HG03460 (cell line): Measurements from ENCODE around the gene CCDC152.

Experiments
- ATAC-seq: cut with Tn5 transposase; IDR thresholded peaks from one replicate; pipeline ENCODE4 v1.9.1; 2021; ENCODE audit not compliant: unreplicated experiment

CCDC152 gene

DNA sequence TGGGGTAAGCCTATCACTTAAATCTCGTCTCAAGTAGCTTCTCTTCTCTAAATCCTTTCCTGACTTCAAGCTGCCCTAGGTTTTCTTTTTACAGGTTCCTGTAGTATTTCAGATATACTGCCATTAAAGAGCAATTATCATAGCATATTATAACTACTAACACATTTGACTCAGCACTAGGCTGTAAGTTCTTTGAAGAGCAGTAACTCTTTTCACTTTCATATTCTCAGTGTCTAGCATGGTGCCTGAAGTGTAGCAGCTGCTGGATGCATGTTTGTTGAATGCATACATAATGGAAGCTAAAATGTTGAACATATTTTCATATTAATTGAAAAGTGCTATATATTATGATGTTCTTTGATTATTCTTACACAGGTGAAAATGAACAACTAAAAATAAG is 22.5 kb downstream of the CCDC152 start:
- peak; percentile 76 for ATAC-seq

DNA sequence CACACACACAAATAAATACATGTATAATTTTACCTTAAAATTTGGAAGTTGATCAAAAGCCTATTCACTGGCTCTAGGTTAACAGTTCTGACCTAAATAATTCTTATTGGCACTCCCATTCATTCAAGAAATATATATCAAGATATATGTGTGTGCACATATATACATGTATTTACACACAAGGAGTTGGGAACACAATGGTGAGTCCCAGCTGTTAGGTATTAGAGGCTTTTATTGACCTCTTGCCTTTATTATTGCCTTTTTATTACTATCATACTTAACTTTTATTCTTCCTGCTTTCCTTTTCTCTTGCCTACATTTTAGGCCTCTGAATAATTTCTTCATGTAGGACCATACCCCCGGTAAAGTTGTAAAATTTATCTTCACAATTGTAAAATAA is 25.0 kb downstream of the CCDC152 start:
- no peak for ATAC-seq

DNA sequence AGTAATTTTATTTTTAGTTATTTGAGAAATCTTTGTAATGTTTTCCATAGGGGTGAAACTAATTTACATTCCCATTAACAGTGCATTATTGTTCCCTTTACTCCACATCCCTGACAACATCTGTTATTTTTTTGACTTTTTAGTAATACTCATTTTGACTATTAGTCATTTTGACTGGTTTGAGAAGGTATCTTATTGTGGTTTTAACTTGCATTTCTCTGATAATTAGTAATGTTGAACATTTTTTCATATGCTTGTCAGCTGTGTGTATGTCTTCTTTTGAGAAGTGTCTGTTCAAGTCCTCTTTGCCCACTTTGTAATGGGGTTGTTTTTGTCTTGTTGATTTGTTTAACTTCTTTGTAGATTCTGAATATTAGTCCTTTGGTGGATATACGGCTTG is 27.5 kb downstream of the CCDC152 start:
- no peak for ATAC-seq

DNA sequence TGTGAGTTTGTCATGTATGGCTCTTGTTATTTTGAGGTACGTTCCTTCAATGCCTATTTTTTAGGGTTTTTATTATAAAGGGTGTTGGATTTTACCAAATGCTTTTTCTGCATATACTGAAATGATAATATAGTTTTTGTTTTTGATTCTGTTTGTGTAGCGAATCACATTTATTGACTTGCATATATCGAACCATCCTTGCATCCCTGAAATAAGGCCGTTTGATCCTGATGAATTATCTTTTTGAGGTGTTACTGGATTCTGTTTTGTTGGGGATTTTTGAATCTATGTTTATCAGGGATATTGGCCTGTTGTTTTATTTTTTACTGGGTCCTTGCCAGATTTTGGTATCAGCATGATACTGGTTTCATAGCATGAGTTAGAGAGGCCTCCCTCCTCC is 29.1 kb downstream of the CCDC152 start:
- ATAC-seq, result no peak

DNA sequence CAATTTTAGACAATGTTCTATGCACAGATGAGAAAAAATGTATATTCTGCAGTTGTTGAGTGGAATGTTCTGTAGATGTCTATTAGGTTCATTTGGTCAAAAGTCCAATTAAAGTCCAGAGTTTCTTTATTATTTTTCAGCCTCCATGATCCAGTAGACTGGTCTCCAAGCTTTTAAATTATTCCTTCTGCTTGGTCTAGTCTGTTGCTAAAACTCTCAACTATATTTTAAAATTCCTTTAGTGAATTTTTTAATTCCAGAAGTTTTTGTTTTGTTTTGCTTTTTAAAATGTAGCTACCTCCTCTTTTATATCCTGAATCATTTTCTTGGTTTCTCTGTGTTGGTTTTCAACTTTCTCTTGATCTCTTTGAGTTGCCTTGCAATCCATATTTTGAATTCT is 30.5 kb downstream of the CCDC152 start:
- ATAC-seq, result no peak

DNA sequence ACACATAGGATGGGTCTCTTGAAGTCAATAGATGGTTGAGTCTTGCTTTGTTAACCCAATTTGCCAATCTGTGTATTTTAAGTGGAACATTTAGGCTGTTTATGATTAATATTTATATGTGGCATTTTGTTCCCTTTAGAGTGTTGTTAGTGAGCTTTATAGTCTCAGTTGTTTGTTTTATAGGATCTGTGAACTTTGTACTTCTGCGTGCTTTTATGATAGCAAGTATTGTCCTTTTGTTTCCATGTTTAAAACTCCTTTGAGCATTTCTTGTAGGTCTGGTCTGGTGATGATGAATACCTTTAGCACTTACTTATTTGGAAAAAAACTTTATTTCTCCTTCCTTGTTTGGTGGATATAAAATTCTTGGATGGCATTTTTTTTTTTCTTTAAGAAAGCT is 31.2 kb downstream of the CCDC152 start:
- ATAC-seq, result no peak

DNA sequence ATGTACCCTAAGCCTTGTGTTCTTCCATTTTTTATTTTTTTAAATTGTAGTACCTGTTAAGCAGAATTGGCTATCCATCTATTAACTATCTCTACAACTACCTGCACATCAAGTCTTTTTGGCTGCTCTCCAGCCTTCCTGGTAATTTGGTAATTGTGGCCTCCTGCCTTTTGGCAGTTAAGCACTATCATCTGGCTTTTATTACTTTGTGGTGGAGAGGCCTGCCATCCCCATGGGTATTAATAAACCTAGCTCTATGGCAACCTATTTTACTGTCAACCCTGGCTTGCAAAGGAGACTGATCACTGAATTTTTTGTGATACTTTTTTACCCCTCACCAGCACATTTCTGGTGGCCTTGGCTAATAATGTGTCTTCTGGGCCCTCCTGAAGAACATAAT is 34.5 kb downstream of the CCDC152 start:
- no peak for ATAC-seq

DNA sequence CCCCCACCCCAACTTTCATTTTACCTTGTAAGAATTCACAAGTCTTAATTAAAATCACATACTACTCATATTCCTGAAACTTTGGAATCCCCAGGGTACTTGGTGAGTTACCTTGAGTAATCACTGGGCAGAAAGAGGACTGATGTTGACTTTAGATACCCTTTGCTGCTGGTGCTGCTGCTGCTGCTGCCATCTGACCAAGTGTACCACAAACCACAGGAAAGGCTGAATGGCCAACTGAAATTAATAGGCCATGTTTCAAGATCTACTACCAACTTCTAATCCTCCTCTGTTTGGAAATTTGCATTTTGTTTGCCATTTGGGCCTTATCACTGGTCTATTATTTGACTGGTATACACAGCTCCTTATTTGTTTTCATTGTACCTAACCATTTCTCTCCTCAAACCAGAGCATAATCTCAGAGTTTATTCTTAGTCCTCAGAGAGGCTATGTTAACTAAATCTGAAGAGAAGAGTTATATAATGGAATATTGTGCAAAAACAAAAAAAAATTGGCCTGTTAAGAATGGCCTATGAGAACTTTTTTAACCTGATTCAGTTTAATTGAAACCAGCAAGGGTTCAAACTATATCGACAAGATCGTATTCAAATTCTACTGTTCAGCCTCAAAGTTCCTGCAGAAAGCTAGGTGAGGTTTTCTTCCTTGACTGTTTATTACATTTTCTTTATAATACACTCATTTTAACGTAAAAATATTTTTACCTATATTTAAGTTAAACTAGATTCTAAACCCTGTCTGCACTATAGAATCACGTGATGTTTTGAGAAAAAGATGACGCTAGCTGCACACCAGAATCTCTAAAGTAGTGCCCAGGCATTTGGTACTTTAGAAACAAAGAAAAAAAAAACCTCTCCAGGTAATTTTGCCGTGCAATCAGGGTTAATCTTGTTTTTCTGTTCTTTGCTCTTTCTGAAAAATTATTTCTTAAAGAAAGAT is 41.9 kb downstream of the CCDC152 start:
- no peak for ATAC-seq

DNA sequence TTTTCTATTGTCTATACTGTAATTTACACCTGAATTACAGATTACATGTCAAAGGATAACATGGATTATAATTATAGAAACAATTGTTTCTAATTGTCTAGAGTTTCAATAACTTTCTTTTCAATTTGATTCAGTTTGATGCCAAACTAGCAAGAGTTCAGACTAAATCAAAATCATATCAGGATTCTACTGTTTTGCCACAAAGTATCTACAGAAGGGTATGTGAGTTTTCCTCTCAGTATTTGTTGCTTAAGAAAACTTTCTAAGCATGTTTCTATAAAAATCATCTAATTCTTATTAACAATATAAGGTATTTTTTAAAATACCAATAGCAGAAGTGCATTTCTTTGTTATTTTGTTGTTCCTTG is 42.6 kb downstream of the CCDC152 start:
- no peak for ATAC-seq

DNA sequence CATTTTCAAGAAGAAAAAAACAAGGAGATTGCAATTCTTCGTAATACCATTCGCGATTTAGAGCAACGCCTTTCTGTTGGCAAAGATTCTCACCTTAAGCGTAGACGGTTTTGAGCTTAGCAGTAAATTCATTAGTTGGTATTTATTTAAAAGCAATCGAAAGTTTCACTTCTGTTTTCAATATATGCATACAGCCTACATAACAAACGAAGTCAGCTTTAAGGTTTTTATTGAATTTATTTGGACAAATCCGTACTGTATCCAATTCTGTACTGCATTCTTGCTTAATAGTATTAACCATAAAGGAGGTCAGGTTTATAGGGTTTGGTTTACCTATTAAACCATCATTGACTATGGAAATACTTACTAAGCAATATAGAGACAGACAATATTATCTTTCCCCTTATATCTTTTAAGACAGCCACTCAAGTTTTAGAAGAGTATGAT is 43.1 kb downstream of the CCDC152 start:
- ATAC-seq, result no peak

DNA sequence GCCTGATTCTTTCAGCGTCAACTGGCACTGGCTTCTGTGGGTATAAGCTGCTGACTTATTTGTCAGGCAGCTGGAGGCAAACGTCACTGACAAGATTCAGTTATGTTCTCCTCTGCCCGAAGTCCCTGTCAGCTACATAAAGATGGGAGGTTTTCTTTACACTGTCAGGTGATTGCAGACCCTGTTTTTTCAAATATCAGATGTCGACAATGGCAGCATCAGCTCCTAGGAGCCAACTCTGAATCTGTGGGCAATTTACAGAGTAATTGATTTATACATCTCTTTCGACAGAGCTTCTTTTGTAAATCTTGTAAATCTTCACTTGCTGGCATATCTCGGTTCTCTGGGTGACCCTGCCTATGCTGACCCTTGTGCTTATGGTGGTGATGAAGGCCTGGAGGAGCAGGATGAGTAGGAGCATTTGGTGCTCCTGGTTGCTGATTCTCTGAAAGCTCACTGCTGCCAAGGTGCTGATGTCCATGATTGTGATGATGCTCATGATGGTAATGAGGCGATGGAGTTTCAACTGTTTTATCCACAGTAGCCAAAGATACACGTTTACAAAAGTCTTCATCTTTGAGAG is 44.2 kb downstream of the CCDC152 start:
- no peak for ATAC-seq

DNA sequence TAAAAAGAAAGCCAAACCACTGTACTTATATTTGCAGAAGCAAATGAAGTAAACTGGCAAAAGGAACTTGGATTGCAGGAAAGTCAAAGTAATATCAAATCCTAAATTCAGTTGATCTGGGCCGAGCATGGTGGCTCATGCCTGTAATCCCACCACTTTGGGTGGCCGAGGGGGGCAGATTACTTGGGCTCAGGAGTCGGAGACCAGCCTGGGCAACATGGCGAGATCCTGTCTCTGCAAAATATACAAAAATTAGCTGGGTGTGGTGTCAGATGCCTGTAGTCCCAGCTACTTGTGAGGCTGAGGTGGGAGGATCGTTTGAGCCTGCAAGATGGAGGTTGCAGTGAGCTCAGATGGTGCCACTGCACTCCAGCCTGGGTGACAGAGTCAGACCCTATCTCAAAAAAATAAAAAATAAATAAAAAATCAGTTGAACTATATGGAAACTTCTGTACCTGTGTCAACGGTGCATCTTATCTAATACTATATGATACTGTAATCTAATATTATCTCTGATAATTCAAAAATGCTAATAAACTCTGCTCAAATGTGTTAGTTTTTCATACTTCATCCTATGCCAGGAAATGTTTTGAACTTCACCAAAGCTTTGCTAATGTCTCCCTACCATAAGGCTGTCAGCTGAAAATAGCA is 45.0 kb downstream of the CCDC152 start:
- ATAC-seq, result no peak

DNA sequence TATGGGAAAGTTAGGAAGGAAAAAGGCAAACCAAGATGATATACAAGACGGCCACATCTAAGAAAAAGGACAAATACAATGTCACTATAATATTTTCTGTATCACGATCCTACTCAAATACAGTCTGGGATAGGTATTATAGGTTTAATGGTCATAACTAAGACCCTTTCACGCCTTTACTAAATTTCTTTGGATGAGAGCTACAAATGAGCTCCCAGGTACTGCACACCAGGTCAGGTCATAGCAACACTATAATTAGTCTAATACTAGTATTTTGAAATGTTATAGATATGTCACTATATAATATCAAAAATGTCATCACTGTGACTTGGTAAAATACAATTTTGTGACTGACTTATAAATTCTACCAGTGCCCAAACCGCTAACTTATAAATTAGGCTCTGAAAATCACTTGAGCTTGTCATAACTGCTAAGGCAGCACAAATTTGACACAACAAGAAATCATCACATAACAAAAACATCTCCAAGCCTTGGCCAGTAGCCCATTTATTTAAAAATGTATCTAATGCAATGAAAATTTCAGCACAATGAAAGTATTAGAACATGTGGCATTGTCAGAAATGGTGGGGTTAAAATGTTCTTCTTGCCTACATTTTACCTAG is 48.2 kb downstream of the CCDC152 start:
- ATAC-seq, result no peak

DNA sequence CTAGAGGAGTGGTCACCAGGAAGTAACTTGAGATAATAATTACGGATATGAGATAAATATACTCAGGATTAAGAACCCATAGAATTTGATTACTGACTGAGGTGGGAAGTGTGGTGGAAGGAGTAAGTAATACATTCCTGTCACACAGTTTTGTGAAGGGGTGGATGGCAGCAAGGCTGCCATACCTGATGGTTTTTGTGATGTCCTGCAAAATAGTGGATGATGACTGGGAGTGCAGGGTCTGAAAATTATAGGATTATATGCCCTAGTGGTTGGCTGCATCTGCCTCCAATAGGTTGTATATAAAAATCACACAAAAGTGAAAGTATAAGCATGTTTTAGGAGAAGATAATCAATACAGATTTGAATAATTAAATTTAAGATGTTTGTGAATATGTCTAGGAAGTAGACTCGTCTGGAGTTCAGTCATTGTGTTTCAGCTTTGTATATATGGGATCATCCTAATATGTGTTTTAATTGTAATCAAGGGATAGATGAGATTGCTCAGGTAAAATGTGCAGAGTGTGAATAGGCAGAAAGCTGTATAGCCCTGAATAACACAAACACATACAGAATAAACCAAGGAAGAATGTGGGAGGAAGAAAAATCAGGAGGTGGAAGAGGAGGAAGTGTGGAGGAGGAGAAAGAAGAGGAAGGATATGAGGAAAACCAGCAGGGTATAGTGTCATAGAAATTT is 49.5 kb downstream of the CCDC152 start:
- no peak for ATAC-seq

DNA sequence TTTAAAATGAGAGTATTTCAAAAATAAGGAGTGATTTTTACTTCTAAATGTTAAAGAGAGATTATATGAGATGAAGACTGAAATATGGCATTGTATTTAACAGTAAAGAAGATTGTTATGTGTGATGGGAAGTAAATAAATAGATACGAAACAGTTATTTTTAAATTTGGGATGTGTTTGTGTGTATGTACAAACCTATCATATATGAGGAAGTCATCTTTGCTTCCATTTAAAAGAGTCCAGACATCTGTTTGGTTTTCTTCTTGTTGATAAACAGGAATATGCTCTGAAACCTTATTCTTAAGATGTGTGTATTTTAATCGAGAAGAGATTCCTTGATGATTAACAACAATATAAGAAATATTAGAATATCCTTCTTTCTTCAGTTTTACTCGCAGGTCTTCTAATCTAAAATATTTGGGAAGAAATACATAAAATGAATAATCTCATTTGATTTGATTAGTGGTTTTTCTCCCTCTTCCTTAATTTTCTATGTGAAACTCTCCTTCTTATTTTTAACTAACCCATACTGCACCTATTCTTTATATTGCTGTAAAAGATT is 50.2 kb downstream of the CCDC152 start:
- no peak for ATAC-seq

DNA sequence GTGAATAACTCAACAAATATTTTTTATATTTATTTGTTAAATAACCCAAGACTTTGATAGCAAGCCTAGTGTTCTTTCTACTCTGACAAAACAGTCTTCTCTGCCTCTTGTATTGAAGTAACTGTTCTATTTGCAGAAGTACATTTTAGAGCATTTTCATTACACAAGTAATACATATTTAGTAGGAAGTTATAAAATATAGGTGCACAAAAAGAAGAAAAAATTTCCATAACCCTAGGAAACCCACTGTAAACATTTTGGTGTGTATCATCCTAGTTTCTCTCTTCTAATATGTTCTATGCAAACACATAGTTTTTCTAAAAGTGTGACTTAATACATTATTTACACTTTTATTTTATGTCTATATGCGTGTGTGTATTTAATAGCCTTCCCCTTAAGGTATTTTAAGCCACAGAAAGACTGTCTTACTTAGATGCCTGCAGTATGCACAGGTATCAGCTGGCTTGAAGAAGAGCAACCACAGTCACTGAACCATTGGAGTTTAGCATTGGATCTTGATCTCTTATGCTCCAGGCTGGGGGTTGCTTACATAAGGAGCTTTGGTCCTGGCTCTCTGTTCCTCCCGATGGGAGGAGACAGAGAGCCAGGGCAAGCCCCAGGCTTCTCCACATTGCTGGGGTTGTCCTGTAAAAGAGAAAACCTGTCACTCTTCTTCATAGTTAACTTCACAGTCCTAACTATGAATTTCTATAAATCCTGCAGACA is 51.3 kb downstream of the CCDC152 start:
- ATAC-seq, result no peak

DNA sequence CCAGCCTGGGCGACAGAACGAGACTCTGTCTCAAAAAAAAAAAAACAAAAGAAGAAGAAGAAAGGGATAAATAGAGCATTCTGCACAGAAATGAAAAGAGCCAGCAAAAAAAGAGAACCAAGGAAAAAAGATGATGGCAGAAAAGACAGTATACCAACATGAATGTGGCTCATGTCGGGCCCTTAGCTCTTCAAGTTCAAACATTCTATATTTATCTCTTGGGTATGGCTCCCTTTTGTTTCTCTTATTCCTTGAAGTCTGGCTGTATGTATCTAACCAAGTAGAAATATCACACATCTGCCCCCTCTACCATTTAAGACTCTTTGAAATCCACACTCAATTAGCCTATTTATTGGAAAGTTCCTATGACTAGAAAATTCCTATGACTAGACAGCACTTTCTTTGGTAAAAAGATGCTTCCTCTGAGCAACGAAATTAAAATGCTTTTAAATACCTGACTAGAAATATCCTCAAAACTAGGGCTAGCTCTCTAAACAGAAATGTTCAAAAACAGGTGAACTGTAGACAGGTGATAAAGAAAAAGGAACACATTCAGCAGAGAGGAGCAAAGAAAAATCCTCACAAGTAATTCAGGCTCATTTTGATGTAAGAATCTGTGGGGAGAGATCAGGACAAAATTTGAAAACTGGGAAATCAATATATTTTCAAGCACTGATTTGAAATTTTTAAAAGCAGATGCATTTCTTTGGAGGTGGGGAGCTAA is 52.4 kb downstream of the CCDC152 start:
- ATAC-seq, result no peak

DNA sequence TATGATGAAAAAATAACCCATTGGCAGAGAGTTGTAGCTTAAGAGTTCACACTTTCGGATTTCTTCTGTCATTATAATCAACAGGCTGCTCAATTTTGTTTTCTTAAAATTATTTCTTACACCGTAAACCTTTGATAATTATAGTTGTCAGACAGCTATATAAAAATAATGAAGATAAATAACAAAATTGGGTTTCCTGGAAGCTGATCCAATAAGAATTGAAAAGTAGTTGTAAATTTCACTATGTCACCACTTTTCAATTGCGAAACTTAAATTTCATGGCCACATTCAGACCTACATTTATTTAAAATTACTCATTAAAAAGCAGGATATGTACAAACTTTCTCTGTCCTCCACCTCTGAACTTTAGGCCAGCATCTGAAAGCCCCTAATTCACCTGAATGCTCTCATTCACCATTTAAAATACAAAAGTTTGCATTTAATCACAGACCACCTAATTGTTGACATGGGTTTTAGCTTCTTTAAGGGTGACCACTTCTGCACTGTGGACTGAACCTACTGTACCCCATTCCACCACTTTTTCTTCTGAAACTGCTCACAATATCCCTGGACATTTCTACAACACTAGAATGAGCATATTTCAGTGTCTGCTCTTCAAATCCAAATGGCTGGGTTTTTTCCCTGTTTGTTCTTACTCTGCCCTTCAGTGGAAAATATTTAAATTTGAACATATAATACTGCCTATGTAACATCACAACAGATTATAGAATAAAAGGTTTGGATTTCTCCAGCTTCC is 54.4 kb downstream of the CCDC152 start:
- ATAC-seq, result no peak
